HCT116 (cell line): ENCODE data around the gene SMIM5. TPM values are rescaled to one million over a fixed set of nuclear protein-coding genes. Genes with fewer than 3 reads are reported as not detected.

ENCODE experiments used
- ATAC-seq: fragments of 200-7000 bp; cut with Tn5 transposase; 2 replicates; pipeline ENCODE4 v1.9.1; 2020; ENCODE audit warnings: mild to moderate bottlenecking, moderate library complexity
- BruUV-seq: library from RNA; stranded (reverse); fragments of 400-500 nt; replicated peaks from 2 replicates; lab custom pipeline; 2021; lab: Mats Ljungman, UMichigan
- CTCF ChIA-PET: fragments of 300-600 bp; sonication (Branson Sonifier 250); formaldehyde crosslinking; loops from one replicate; lab custom pipeline; 2021; ENCODE audit warnings: antibody characterized with exemption; lab: Charles Lee
- POLR2A ChIA-PET: fragments of 300-600, 350-600 bp; sonication (Branson Sonifier 250); formaldehyde crosslinking; loops from one replicate; lab custom pipeline; 2021; ENCODE audit warnings: antibody characterized with exemption; lab: Charles Lee
- RAD21 ChIA-PET, 2 experiments: fragments of 300-600 bp; sonication (Branson Sonifier 250); formaldehyde crosslinking; loops; one replicate each; lab custom pipeline; 2023; ENCODE audit warnings: low total read pairs in 2 of 2; ENCODE audit not compliant: uncharacterized antibody in 2 of 2, unreplicated experiment in 2 of 2, low non-redundant PET in 1 of 2; lab: Charles Lee
- DNase-seq: peaks from one replicate; pipeline ENCODE4 v3.0.0-alpha.2; 2010; ENCODE audit warnings: low read depth, low spot score
- H2AFZ ChIP-seq: fragments of 200-600 bp; shearing (Covaris generic), sonication (generic); 2 replicates; pipeline ENCODE4 v1.6.1; 2017; ENCODE audit warnings: low read depth, mixed run types, mixed read lengths, antibody characterized with exemption, low read length; ENCODE audit not compliant: poor library complexity, severe bottlenecking
- H3K27ac ChIP-seq: 2 replicates; pipeline ENCODE4 v1.5.1; 2012; ENCODE audit warnings: low read depth, low read length
- H3K27me3 ChIP-seq: fragments of 200-600 bp; sonication (generic); 2 replicates; pipeline ENCODE4 v1.6.1; 2016; ENCODE audit warnings: mixed run types, low read length, mixed read lengths; ENCODE audit not compliant: insufficient read depth
- H3K36me3 ChIP-seq, 2 experiments: fragments of 200-500 bp in 1 of 2; fragments of 200-600 bp in 1 of 2; sonication (Bioruptor generic) in 1 of 2; sonication (generic) in 1 of 2; 2 replicates each; pipeline versions ENCODE4 v1.5.1 to v1.6.1; 2014 to 2016; ENCODE audit warnings: low read length in 2 of 2, inconsistent platforms in 1 of 2, mixed read lengths in 1 of 2, mixed run types in 1 of 2; ENCODE audit not compliant: insufficient read depth in 2 of 2, control insufficient read depth in 1 of 2
- H3K4me1 ChIP-seq, 2 experiments: fragments of 200-600 bp in 1 of 2; sonication (generic) in 1 of 2; 2 replicates each; pipeline versions ENCODE4 v1.5.1 to v1.6.1; 2012 to 2017; ENCODE audit warnings: low read length in 2 of 2, inconsistent platforms in 1 of 2, mild to moderate bottlenecking in 1 of 2, mixed read lengths in 1 of 2, mixed run types in 1 of 2, moderate library complexity in 1 of 2; ENCODE audit not compliant: insufficient read depth in 2 of 2, control insufficient read depth in 1 of 2
- H3K4me2 ChIP-seq: fragments of 200-600 bp; sonication (generic); 2 replicates; pipeline ENCODE4 v1.6.1; 2017; ENCODE audit warnings: mixed run types, low read length, mixed read lengths
- H3K4me3 ChIP-seq, 2 experiments: fragments of 200-600 bp in 1 of 2; sonication (generic) in 1 of 2; replicated peaks in 1 of 2; 2 replicates each; pipeline ENCODE4 v1.5.1; 2011 to 2016; ENCODE audit warnings: low read length in 2 of 2, control low read depth in 1 of 2, low read depth in 1 of 2, mild to moderate bottlenecking in 1 of 2, mixed read lengths in 1 of 2, mixed run types in 1 of 2
- H3K79me2 ChIP-seq: fragments of 200-600 bp; sonication (generic); 2 replicates; pipeline ENCODE4 v1.6.1; 2017; ENCODE audit warnings: mild to moderate bottlenecking, mixed run types, low read length, moderate library complexity, mixed read lengths; ENCODE audit not compliant: insufficient read depth
- H3K9ac ChIP-seq: fragments of 200-600 bp; sonication (generic); 2 replicates; pipeline ENCODE4 v1.6.1; 2016; ENCODE audit warnings: low read length, mixed read lengths
- H3K9me2 ChIP-seq: fragments of 200-600 bp; sonication (generic), shearing (Covaris generic); 2 replicates; pipeline ENCODE4 v1.6.1; 2017; ENCODE audit warnings: mixed run types, mild to moderate bottlenecking, moderate library complexity; ENCODE audit not compliant: insufficient read depth
- H3K9me3 ChIP-seq, 2 experiments: fragments of 200-500 bp in 1 of 2; fragments of 200-600 bp in 1 of 2; sonication (Bioruptor generic) in 1 of 2; sonication (generic) in 1 of 2; 2 replicates each; pipeline ENCODE4 v1.6.1; 2014 to 2017; ENCODE audit warnings: low read length in 2 of 2, mixed read lengths in 2 of 2, inconsistent platforms in 1 of 2, low read depth in 1 of 2, mild to moderate bottlenecking in 1 of 2, mixed run types in 1 of 2, moderate library complexity in 1 of 2; ENCODE audit not compliant: control insufficient read depth in 1 of 2, insufficient read depth in 1 of 2
- H4K20me1 ChIP-seq: fragments of 200-600 bp; sonication (generic), shearing (Covaris generic); 2 replicates; pipeline ENCODE4 v1.6.1; 2017; ENCODE audit warnings: mixed run types, mild to moderate bottlenecking, moderate library complexity; ENCODE audit not compliant: insufficient read depth
- CEBPB ChIP-seq: IDR thresholded peaks from 2 replicates; pipeline ENCODE4 v1.6.1; 2012; ENCODE audit warnings: low read depth
- JUND ChIP-seq: IDR thresholded peaks from 2 replicates; pipeline ENCODE4 v1.6.1; 2012
- REST ChIP-seq: IDR thresholded peaks from 2 replicates; pipeline ENCODE4 v1.6.1; 2012; ENCODE audit warnings: low read depth
- SP1 ChIP-seq: IDR thresholded peaks from 2 replicates; pipeline ENCODE4 v1.6.1; 2012; ENCODE audit warnings: low read depth
- TCF7L2 ChIP-seq: IDR thresholded peaks from 2 replicates; pipeline ENCODE4 v1.7.0; 2011; ENCODE audit warnings: borderline replicate concordance, inconsistent platforms; ENCODE audit not compliant: insufficient read depth, insufficient read length; ENCODE audit errors: extremely low read depth
- ZNF274 ChIP-seq: fragments of 200-500 bp; sonication (Bioruptor generic); IDR thresholded peaks from 2 replicates; pipeline ENCODE4 v1.6.1; 2014; ENCODE audit warnings: mild to moderate bottlenecking, low read depth, low read length, inconsistent platforms
- intact Hi-C: fragments of 100-400 bp; cut with micrococcal nuclease; formaldehyde crosslinking; loops from 2 replicates; pipeline ENCODE4 v1.10.0; 2022
- total RNA-seq: library from RNA; stranded (reverse); gene quantifications from one replicate; pipeline ENCODE4 v1.2.1, GENCODE V29; 2021; ENCODE audit not compliant: unreplicated experiment
- TF ChIP-seq, protein P1 (sequence below): IDR thresholded peaks from 2 replicates; pipeline ENCODE4 v1.6.1; 2012

The SMIM5 gene
- total RNA-seq, 1 experiment from 2014 or later, result 0.12 TPM

- TF ChIP-seq CEBPB (no peak), ZNF274 (no peak), SP1 (no peak), REST (no peak), TCF7L2 (no peak), JUND (no peak)
- TF ChIP-seq, protein P1, sequence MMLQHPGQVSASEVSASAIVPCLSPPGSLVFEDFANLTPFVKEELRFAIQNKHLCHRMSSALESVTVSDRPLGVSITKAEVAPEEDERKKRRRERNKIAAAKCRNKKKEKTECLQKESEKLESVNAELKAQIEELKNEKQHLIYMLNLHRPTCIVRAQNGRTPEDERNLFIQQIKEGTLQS, result no peak
- no TSS peak for BruUV-seq
- ChIA-PET RAD21 (no interaction called here), CTCF (interaction anchor here (0.7 to 3.1 kb wide), 5 partner anchors 8 to 132 kb away, joined by 3 to 15 read pairs (median 3); partner anchors contain the start of gene SMIM5), POLR2A (no interaction called here)
- no peak for DNase-seq
- Histone ChIP-seq H3K9me2 (no peaks in the 10 kb centered on the region), H3K27ac (no peak overlapping the region), H3K4me3 (no peak overlapping the region), H3K4me1 (peaks cover 5 to 23% of the 10 kb centered on the region in 2 experiments; a peak in 3 of 4 replicates), H3K27me3 (no peaks in the 10 kb centered on the region), H3K9ac (no peak overlapping the region), H3K36me3 (no peaks in the 10 kb centered on the region), H3K4me2 (no peak overlapping the region), H3K9me3 (no peaks in the 10 kb centered on the region), H3K79me2 (no peaks in the 10 kb centered on the region), H4K20me1 (no peaks in the 10 kb centered on the region), H2AFZ (no peak overlapping the region)
- intact Hi-C loops, result no loop called here
- ATAC-seq, result no peak
Observed at GRCh38 chr17:75616521-75617122, 16.6 kb upstream of the SMIM5 start.
